OCI-LY3 (cell line): ENCODE measurements around the gene NENF.

Experiments used
- H2AFZ ChIP-seq: fragments of 200-600, 300-600 bp; shearing (Covaris generic); 2 replicates; pipeline ENCODE4 v1.6.0; 2014; ENCODE audit warnings: antibody characterized with exemption, low read depth, low read length
- H3K27ac ChIP-seq: fragments of 200-600, 300-600 bp; sonication (generic); 2 replicates; pipeline ENCODE4 v1.5.1; 2014; ENCODE audit warnings: mild to moderate bottlenecking, low read length, moderate library complexity, mixed read lengths
- H3K27me3 ChIP-seq: fragments of 200-600, 300-600 bp; sonication (generic); 2 replicates; pipeline ENCODE4 v1.6.1; 2014; ENCODE audit warnings: low read depth, low read length, mixed read lengths
- H3K36me3 ChIP-seq: fragments of 200-600, 300-600 bp; sonication (generic); replicated peaks from 2 replicates; pipeline ENCODE3; 2014; ENCODE audit warnings: low read depth, low read length, mixed read lengths
- H3K4me1 ChIP-seq: fragments of 300-600, 200-600 bp; sonication (generic); 2 replicates; pipeline ENCODE4 v1.6.1; 2014; ENCODE audit warnings: low read length, mixed read lengths
- H3K4me2 ChIP-seq: fragments of 200-600, 300-600 bp; sonication (generic); 2 replicates; pipeline ENCODE4 v1.6.1; 2014; ENCODE audit warnings: low read length, mixed read lengths
- H3K4me3 ChIP-seq: fragments of 300-600, 200-600 bp; sonication (generic); 2 replicates; pipeline ENCODE4 v1.5.1; 2014; ENCODE audit warnings: antibody characterized with exemption, mild to moderate bottlenecking, low read length, moderate library complexity
- H3K79me2 ChIP-seq: fragments of 300-600, 200-600 bp; shearing (Covaris generic); 2 replicates; pipeline ENCODE4 v1.6.1; 2014; ENCODE audit warnings: mild to moderate bottlenecking, low read length, mixed read lengths
- H3K9ac ChIP-seq: fragments of 300-600, 200-600 bp; shearing (Covaris generic); 2 replicates; pipeline ENCODE4 v1.6.0; 2014; ENCODE audit warnings: mild to moderate bottlenecking, low read length, moderate library complexity
- H3K9me3 ChIP-seq: fragments of 200-600, 300-600 bp; shearing (Covaris generic); 2 replicates; pipeline ENCODE4 v1.6.1; 2014; ENCODE audit warnings: low read length, mixed read lengths; ENCODE audit not compliant: insufficient read depth
- H4K20me1 ChIP-seq: fragments of 200-600, 300-600 bp; sonication (generic); 2 replicates; pipeline ENCODE4 v1.6.1; 2016; ENCODE audit warnings: low read length, mixed read lengths; ENCODE audit not compliant: insufficient read depth
- CTCF ChIP-seq: fragments of 200-600, 300-600 bp; sonication (generic); IDR thresholded peaks from 2 replicates; pipeline ENCODE4 v1.5.1; 2014; ENCODE audit warnings: antibody characterized with exemption, low read length, low read depth
- EZH2phosphoT487 ChIP-seq: fragments of 200-600 bp; shearing (Covaris generic); IDR thresholded peaks from 2 replicates; pipeline ENCODE4 v1.6.1; 2018; ENCODE audit warnings: antibody characterized with exemption, mixed run types, low read depth

The NENF gene

GRCh38 chr1:212481438-212481767 is 48.7 kb downstream of the NENF start:
- Histone ChIP-seq H2AFZ (no peak overlapping the region), H3K4me3 (no peak overlapping the region), H4K20me1 (no peaks in the 10 kb centered on the region), H3K79me2 (no peaks in the 10 kb centered on the region), H3K36me3 (no peaks in the 10 kb centered on the region), H3K9me3 (no peaks in the 10 kb centered on the region), H3K4me1 (peaks cover 19% of the 10 kb centered on the region), H3K4me2 (no peak overlapping the region), H3K27ac (no peak overlapping the region), H3K9ac (no peak overlapping the region), H3K27me3 (no peaks in the 10 kb centered on the region)
- TF ChIP-seq CTCF (no peak), EZH2phosphoT487 (no peak)

- Histone ChIP-seq H3K27me3 (no peaks in the 10 kb centered on the region), H3K27ac (no peak overlapping the region), H3K36me3 (no peaks in the 10 kb centered on the region), H4K20me1 (no peaks in the 10 kb centered on the region), H2AFZ (no peak overlapping the region), H3K9ac (no peak overlapping the region), H3K4me2 (no peak overlapping the region), H3K79me2 (no peaks in the 10 kb centered on the region), H3K4me1 (peaks cover 15% of the 10 kb centered on the region), H3K9me3 (no peaks in the 10 kb centered on the region), H3K4me3 (no peak overlapping the region)
- TF ChIP-seq CTCF (no peak), EZH2phosphoT487 (no peak)
These were observed 49.4 kb downstream of the NENF start for GRCh38 chr1:212482006-212482636.

GRCh38 chr1:212482637-212483441 is 50.1 kb downstream of the NENF start:
- no peaks in the 10 kb centered on the region for H3K79me2 ChIP-seq

More at GRCh38 chr1:212482637-212483441, 50.1 kb downstream of the NENF start:
- Histone ChIP-seq H3K4me1 (peaks cover 9% of the 10 kb centered on the region), H3K27me3 (no peaks in the 10 kb centered on the region), H3K9ac (no peak overlapping the region), H2AFZ (no peak overlapping the region), H3K4me2 (no peak overlapping the region), H3K27ac (no peak overlapping the region), H3K9me3 (no peaks in the 10 kb centered on the region), H3K4me3 (no peak overlapping the region), H3K36me3 (no peaks in the 10 kb centered on the region), H4K20me1 (no peaks in the 10 kb centered on the region)
- TF ChIP-seq EZH2phosphoT487, result no peak
- no peak for TF ChIP-seq CTCF
